Glomerular visceral epithelial cell (primary cell): ENCODE data around the gene CRTC3.
A peak's percentile ranks its signal among the peaks of the same experiment; 100 is the strongest.

Source experiments
- DNase-seq: peaks from one replicate; pipeline ENCODE4 v3.0.0-alpha.2; 2016; ENCODE audit errors: extremely low spot score

CRTC3 gene

DNA sequence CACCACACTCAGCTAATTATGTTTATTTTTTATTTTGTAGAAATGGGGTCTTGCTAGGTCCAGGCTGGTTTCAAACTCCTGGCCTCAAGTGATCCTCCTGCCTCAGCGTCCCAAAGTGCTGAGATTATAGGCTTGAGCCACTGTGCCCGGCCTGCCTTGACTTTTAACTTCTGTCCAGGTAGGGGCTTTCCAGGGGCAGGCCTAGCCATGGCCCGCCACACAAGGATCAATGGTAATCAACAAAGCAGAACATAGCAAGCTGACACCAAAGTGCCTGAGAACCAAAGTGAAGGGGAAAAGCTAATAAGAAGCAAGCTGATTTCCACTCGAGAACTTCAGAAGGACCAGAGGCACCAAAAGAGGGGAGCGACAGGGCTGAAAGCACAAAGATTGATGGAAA lies 9.4 kb upstream of the CRTC3 start:
- no peak for DNase-seq

DNA sequence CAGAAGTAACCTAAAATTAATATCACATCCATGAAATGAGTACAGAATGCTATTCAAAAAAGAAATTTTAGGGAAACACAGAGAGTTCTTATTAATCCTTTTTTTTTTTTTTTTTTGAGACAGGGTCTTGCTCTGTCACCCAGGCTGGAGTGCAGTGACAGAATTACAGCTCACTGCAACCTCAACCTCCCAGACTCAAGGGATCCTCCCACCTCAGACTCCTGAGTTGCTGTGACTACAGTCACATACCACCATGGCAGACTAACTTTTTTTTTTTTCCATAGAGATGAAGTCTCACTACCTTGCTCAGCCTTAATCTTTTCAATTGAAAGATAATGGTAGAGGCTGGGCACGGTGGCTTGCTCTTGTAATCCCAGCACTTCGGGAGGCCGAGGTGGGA lies 6.3 kb upstream of the CRTC3 start:
- no peak for DNase-seq

GRCh38 chr15:90524018-90524803 lies 5.5 kb upstream of the CRTC3 start:
- peak; percentile 12 for DNase-seq

DNA sequence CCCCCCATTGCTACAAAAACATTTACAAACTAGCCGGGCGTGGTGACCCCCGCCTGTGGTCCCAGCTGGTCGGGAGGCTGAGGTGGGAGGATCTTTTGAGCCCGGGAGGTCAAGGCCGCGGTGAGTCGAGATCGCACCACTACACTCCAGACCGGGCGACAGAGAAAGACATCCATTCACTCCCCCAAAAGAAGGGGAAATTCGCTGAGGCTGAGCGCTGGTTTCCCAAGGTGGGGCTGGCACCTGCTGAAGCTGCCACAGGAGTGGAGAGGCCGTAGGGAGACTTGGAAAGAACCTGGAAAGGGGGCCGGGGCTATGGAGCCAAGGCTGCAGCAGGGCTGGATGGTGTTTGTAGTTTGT lies 732 bp upstream of the CRTC3 start:
- DNase-seq: no peak

GRCh38 chr15:90530250-90531051 lies 728 bp downstream of the CRTC3 start:
- peak; percentile 45 for DNase-seq

DNA sequence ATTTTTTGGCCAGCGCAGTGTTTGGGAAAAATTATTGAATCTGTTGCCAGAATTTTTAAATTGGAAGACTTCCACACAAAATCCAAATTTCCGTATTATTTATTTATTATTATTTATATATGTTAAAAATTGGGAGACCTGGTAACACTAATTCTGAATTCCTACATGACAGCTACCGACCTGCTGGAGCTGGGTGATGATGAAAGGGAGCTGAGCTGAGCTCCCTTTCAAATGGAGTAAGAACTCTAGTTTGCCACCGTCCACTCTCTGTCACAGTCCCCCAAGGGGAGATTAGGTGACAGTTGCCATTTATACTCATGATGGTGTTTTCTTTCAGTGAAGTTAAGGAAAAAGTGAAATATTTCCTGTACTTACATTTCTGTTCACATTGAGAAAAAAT lies 1.4 kb downstream of the CRTC3 start:
- DNase-seq: no peak

DNA sequence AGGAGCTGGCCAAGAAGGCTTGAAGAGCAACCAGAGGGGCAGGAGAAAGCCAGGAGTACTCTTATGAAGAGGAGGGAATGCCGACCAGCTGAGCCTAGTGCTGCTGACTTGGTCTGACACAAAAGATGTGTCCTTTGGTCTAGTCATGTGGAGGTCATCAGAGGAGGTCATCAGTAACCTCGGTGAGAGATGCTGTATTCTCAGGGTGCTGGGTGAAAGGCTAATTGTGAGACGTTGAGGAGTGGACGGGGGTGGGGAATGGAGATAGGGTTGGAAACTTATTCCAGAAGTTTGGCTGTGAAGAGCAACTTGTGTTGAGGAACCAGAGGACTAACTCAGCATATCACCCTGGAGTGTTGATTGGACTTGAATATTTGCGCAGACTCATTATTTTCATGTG lies 5.5 kb downstream of the CRTC3 start:
- DNase-seq: no peak

DNA sequence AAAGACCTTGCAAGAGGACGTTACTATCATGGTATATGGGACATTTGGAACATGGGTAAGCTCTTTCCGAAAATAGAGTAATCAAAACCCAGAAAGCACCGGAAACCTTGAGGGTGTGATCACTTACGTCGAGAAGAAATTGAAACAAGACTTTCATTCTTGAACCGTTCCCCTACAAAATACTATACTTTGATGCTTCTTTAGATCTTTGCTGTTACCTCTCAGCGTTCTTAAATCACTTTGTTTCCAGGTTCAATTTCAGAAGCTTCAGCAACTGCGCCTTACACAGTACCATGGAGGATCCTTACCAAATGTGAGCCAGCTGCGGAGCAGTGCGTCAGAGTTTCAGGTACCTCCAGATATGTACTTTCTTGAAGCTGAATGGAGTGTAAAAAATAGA lies 10.1 kb downstream of the CRTC3 start:
- no peak for DNase-seq

DNA sequence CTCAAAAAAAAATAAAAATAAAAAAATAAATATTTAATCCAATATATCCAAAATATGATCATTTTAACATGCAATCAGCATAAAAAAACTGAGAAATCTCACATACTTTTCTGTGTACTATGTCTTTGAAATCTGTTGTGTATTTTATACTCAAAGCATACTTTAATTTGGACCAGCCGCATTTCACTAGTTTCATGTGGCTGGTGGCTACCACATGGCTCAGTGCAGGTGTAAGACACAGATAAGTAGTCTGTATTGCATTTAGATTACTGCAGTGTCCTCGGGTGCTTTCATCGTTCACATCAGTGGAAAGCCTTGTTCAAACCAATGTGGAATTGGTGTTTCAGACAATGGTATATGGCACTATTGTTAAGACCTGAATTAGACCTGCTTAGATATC lies 11.0 kb downstream of the CRTC3 start:
- no peak for DNase-seq

- no peak for DNase-seq
Observed at GRCh38 chr15:90545095-90545494, 15.4 kb downstream of the CRTC3 start.

DNA sequence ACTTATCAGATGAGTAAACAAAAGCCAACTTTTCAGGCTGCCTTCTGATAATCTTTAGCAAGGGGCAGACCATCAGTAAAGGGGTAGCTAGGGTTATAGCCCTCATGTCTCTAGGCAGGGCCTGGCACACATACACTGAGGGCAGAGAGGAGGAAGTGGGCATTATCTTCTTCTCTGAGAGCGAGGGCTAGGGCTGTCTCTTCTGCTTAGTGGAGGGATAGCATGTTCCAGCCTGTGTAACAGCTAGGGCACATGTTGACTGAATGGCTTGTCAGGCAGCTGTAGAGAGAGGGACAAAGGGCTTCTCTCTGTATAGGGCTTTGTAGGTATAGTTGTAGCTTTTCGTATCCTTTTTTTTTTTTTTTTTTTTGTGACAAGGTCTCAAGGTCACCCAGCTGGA lies 17.8 kb downstream of the CRTC3 start:
- DNase-seq: no peak

DNA sequence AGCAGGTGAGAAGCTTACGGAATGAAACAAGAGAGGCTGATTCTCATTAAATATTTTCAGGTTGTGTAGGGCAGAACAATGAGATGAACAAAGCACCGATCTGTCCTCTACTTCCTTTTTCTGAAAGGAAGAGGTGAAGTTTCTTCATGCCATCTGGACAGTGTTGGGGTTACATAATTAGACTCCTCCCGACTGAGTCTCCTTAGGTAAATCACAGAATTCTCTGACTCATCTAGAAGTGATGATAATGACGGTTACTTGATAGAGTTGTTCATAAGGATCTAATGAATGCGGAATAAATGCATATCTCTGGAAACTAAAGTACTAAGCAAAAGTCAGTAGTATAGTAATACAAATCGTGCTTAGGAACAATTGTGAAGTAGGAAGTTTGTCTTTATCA lies 21.2 kb downstream of the CRTC3 start:
- DNase-seq: no peak

DNA sequence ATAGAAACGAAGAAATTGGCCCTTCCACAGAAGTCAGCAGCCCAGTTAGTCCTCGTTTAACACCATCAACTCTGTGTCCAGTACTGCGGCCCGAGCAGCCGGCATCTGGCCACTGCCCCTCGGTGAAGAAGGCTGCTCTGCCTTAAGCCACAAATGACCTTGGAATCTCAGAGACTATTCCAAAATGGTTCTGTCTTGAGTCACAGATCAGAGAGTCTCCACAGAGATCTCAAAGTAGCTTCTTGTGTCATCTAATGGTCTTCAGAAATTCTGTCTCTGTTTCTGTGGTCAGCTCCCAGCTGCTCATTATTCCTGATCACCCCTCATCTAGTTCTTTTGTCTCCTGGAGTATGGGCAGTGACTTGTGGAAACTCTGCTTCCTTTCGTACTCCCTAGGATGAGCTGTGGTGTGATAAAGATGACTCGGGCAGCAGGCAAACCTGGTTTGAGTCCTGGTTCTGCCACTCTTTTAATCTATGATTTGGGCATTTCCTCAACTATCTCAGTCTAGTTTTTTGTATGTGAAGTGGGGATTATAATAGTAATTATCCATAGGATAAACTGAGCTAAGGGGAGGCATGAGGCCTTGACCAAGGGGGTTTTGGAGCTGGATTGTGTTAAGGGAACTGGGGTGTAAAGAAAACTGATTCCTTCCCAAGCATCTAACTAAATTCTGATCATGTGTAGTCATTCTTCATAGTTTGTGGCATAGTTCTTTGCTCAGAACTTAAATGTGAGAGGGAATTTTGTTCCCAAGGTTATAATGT lies 22.6 kb downstream of the CRTC3 start:
- DNase-seq: peak; percentile 83

DNA sequence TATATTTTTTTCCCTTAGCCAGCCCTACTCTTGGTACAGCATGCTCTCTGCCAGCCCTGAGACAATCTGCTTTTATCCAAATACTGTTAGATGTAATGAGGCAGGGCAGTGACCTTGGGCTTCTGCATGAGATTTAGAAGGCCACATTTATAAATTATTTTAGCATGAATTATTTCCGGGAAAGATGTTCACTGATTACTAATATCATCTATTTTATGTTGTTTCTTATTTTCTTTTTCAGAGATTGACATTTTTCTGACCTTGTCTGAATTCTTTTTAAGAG lies 23.1 kb downstream of the CRTC3 start:
- DNase-seq: no peak

DNA sequence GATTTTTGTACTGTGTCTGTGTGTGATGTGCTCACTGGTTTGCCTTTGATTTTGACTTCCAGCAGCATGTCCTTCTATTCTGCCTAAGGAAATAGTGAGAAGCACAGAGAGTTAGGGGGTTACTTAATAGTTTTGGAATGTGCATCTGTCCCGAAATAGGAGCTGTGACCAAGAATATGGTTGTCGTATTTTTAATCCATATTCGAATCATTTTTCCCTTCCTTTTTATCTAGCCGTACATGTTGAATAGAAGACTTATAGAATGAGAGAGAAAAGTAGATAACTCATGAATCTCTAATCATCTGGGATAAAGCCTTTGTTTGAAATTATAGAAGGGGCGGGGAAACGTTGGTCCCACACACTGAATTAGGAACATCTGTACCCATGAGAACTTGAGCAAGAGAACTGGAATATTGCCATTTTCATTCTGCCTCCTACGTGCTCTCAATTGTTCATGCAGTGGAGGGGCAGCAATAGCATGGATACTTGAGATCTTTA lies 23.6 kb downstream of the CRTC3 start:
- DNase-seq: no peak

DNA sequence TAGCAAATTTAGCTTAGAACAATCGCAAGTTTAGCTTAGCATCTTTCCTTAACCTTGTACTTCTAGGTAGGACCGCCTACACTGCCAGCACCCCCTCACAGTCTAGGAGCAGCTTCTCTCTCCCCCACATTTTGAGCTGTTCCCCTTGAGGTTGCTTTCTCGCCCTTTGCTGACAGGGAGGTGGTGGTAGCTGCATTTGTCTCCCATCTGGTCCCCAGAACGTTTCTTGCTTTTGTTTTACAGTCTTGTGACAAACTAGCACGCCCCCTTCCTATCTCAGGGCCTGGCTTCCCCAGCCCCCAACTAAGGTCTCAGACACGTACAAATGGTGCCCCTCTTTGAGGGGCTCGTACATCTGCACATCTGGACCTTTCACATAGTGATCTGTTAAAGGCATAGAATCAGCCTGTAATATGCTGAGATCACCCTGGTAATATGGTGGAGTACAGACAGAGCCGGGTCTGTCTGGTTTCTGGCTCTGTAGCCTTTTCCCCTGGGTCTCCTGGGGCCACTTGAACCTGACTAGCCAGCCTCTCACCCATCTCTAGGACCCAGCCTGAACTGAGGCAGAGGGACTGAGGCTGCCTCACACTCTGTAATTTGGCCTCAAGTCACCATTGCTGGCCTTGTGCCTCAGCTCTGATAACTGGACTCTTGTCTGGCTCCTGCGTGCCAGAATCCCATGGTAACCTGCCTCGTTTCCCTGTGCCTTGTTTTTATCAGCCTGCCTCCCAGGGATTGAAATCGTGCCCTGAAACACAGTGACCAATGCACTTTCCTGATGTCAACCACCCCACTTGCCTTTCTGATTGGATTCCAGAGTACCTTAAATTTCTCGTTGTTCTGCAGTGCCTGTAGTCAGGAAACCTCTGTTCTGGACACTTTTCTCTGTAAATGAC lies 27.7 kb downstream of the CRTC3 start:
- no peak for DNase-seq

DNA sequence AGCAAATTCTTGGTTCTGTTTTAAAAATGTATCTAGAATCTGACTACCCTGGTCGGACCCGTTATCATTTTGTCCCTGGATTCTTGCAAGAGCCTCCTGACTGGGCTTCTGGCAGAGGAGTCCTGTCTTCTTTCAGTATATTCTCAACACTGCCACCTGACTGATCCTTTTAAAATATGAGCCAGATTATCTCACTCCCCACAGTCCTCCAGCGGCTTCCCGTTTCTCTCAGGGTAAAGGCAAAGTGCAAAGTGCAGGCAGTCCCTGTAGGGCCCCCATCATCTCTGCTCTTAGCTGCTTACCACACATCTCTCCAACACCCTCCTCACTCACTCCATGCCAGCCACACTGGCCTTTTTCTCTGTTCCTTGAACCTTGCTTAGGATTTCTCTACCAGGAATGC lies 28.4 kb downstream of the CRTC3 start:
- DNase-seq: no peak

- DNase-seq: no peak
Observed at GRCh38 chr15:90559119-90559518, 29.4 kb downstream of the CRTC3 start.

DNA sequence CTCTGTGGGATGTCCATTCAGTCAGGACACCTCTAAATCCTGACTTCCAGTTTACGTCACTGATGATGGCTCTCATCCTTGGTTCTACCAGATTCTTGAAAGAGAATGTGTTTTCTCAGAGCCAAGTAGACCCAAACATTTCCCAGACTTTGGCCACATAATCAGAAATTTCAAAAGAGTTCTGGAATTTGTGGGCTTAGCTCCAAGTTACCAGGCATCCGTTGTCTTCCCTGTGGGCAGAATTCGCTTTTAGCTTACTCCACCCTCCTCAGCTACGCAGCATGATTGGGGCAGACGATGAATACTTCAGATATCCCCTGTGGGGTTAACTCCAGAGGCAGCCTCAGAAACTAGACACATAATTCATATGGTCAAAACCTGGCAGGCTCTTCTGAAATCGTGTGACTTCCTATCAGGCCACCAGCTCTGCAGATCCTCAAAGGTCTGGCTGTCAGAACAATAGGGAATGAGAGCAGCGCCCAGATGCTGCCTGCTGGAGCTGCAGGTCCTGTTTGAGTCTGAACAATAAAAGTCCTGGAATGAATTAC lies 30.6 kb downstream of the CRTC3 start:
- DNase-seq: no peak

- no peak for DNase-seq
Observed at GRCh38 chr15:90561344-90562244, 31.9 kb downstream of the CRTC3 start.
